Activated T-cell treated with anti-CD3 and anti-CD28 coated beads, Interleukin-2, amount 50 U/mL, for 72 hours (primary cell): ENCODE measurements around the gene CFAP44. TPM values are rescaled to one million over a fixed set of nuclear protein-coding genes. Genes with fewer than 3 reads are reported as not detected.

Source experiments
- ATAC-seq, 2 donors: fragments of 150-1000 bp; cut with Tn5 transposase; replicated peaks in 1 of 2; 2 replicates each; pipeline ENCODE4 v1.10.0; 2021; ENCODE audit warnings: moderate library complexity in 2 of 2, mild to moderate bottlenecking in 1 of 2
- DNase-seq, 2 donors: peaks; one replicate each; pipeline ENCODE4 v3.0.0; 2021 to 2022; ENCODE audit warnings: mixed read lengths in 1 of 2
- H3K27ac Mint-ChIP-seq: one replicate; pipeline ENCODE4 v1.8.0; 2022; ENCODE audit warnings: mild to moderate bottlenecking, moderate library complexity, mixed read lengths
- H3K27me3 Mint-ChIP-seq: one replicate; pipeline ENCODE4 v1.8.0; 2022; ENCODE audit warnings: low read depth, mixed read lengths
- H3K36me3 Mint-ChIP-seq, 2 donors: one replicate each; pipeline ENCODE4 v1.8.0; 2022; ENCODE audit warnings: mixed read lengths in 2 of 2, mild to moderate bottlenecking in 1 of 2; ENCODE audit not compliant: insufficient read depth in 2 of 2
- H3K4me1 Mint-ChIP-seq: one replicate; pipeline ENCODE4 v1.8.0; 2022; ENCODE audit warnings: low read depth, mixed read lengths
- H3K4me3 Mint-ChIP-seq, 2 donors: one replicate each; pipeline ENCODE4 v1.8.0; 2022; ENCODE audit warnings: mild to moderate bottlenecking in 2 of 2, mixed read lengths in 2 of 2, moderate library complexity in 2 of 2
- H3K9me3 Mint-ChIP-seq, 2 donors: one replicate each; pipeline ENCODE4 v1.8.0; 2022; ENCODE audit warnings: mixed read lengths in 2 of 2
- total RNA-seq, 2 donors: library from RNA; stranded (reverse); gene quantifications; one replicate each; pipeline ENCODE4 v1.2.3, GENCODE V29; 2022

The CFAP44 gene
- total RNA-seq, 2 donors from 2014 or later, result 3.4 to 5.0 TPM

- Mint-ChIP-seq H3K27me3 (no peaks in the 10 kb centered on the region), H3K4me3 (no peak overlapping the region), H3K36me3 (peaks cover 10 to 13% of the 10 kb centered on the region in 2 donors), H3K27ac (no peak overlapping the region), H3K4me1 (no peaks in the 10 kb centered on the region), H3K9me3 (peaks cover 3 to 6% of the 10 kb centered on the region in 2 donors)
- ATAC-seq (no peak), DNase-seq (no peak)
Observed at GRCh38 chr3:113431811-113432210, 9.5 kb downstream of the CFAP44 start.

GRCh38 chr3:113428581-113428980 lies 12.7 kb downstream of the CFAP44 start:
- Mint-ChIP-seq H3K27me3 (no peaks in the 10 kb centered on the region), H3K4me3 (no peak overlapping the region), H3K9me3 (peaks cover 6 to 12% of the 10 kb centered on the region in 2 donors), H3K4me1 (no peaks in the 10 kb centered on the region), H3K27ac (no peak overlapping the region), H3K36me3 (peaks cover 21 to 22% of the 10 kb centered on the region in 2 donors)
- DNase-seq (no peak), ATAC-seq (no peak)

GRCh38 chr3:113423699-113424098 lies 17.6 kb downstream of the CFAP44 start:
- peaks cover 25% of the 10 kb centered on the region in 2 donors for H3K36me3 Mint-ChIP-seq
- H3K27ac Mint-ChIP-seq, result no peak overlapping the region
- no peak for ATAC-seq
- no peak for DNase-seq
- H3K9me3 Mint-ChIP-seq, result peaks cover 6 to 14% of the 10 kb centered on the region in 2 donors
- no peaks in the 10 kb centered on the region for H3K4me1 Mint-ChIP-seq
- H3K4me3 Mint-ChIP-seq, result no peak overlapping the region
- H3K27me3 Mint-ChIP-seq, result no peaks in the 10 kb centered on the region

- Mint-ChIP-seq H3K27me3 (no peaks in the 10 kb centered on the region), H3K4me1 (no peaks in the 10 kb centered on the region), H3K36me3 (peaks cover 12 to 15% of the 10 kb centered on the region in 2 donors), H3K9me3 (peaks cover under 1 to 6% of the 10 kb centered on the region in 2 donors), H3K4me3 (no peak overlapping the region), H3K27ac (no peak overlapping the region)
- ATAC-seq (no peak), DNase-seq (no peak)
Observed at GRCh38 chr3:113421082-113421481, 20.2 kb downstream of the CFAP44 start.

GRCh38 chr3:113409676-113410075 lies 31.6 kb downstream of the CFAP44 start:
- ATAC-seq (no peak), DNase-seq (no peak)
- no peak overlapping the region for H3K27ac Mint-ChIP-seq
- peaks cover 14 to 20% of the 10 kb centered on the region in 2 donors for H3K36me3 Mint-ChIP-seq
- peaks cover 8 to 14% of the 10 kb centered on the region in 2 donors for H3K9me3 Mint-ChIP-seq
- no peak overlapping the region for H3K4me3 Mint-ChIP-seq
- H3K4me1 Mint-ChIP-seq, result peaks cover 8% of the 10 kb centered on the region
- H3K27me3 Mint-ChIP-seq, result no peaks in the 10 kb centered on the region

GRCh38 chr3:113405180-113405579 lies 36.1 kb downstream of the CFAP44 start:
- H3K9me3 Mint-ChIP-seq, result peaks cover 2% of the 10 kb centered on the region in 2 donors
- DNase-seq, result no peak
- peaks cover 1% of the 10 kb centered on the region in 2 donors for H3K36me3 Mint-ChIP-seq
- ATAC-seq, result no peak
- peaks cover 8% of the 10 kb centered on the region for H3K4me1 Mint-ChIP-seq
- no peak overlapping the region for H3K27ac Mint-ChIP-seq
- no peaks in the 10 kb centered on the region for H3K27me3 Mint-ChIP-seq
- H3K4me3 Mint-ChIP-seq, result no peak overlapping the region

GRCh38 chr3:113404637-113405036 lies 36.7 kb downstream of the CFAP44 start:
- DNase-seq, result no peak
- H3K9me3 Mint-ChIP-seq, result peaks cover 2% of the 10 kb centered on the region in 2 donors
- H3K27me3 Mint-ChIP-seq, result no peaks in the 10 kb centered on the region
- H3K27ac Mint-ChIP-seq, result no peak overlapping the region
- H3K4me1 Mint-ChIP-seq, result peaks cover 8% of the 10 kb centered on the region
- no peak for ATAC-seq
- peaks cover 1% of the 10 kb centered on the region in 2 donors for H3K36me3 Mint-ChIP-seq
- H3K4me3 Mint-ChIP-seq, result no peak overlapping the region

Other genes starting within 250 kb of the CFAP44 start
- gene BOC, start 229.9 kb downstream of the CFAP44 start, total RNA-seq, result under 1 TPM; 0.19 to 0.31 TPM
- 10 to 100 TPM; 15.1 to 21.6 TPM for gene SPICE1, start 73.7 kb upstream of the CFAP44 start, total RNA-seq
- gene SIDT1, start 91.1 kb upstream of the CFAP44 start, total RNA-seq, result 10 to 100 TPM; 21.3 to 28.9 TPM